Measurements from ENCODE around the gene ARID5B. TPM values are rescaled to one million over a fixed set of nuclear protein-coding genes. Genes with fewer than 3 reads are reported as not detected.

The ARID5B gene
- total and polyA plus RNA-seq, 5 donors, result 13.7 to 31.8 (median 19.3) TPM

GRCh38 chr10:62136931-62137330 is 235.4 kb downstream of the ARID5B start:
- no peak for DNase-seq

More at GRCh38 chr10:62136931-62137330, 235.4 kb downstream of the ARID5B start:
- intact Hi-C loops (cut with DNase I), result no loop called here
- Histone ChIP-seq H3K27me3 (ENCODE audit: control insufficient read depth, insufficient read depth) (no peaks in the 10 kb centered on the region), H3K9me3 (ENCODE audit: control insufficient read depth, low read length) (no peaks in the 10 kb centered on the region), H3K27ac (ENCODE audit: low read length) (no peak overlapping the region), H3K4me3 (ENCODE audit: low read length) (no peak overlapping the region), H3K4me1 (ENCODE audit: control insufficient read depth, insufficient read depth, low read length) (no peaks in the 10 kb centered on the region)
- ATAC-seq, result no peak
- whole genome bisulfite sequencing, result 97% methylated on average over 3 of the region's 3 CpGs

Other genes with a start within 250 kb of the ARID5B start
- under 1 TPM in 1 of 4 donors, not detected in 3; 0.66 TPM for gene CABCOCO1, start 238.8 kb upstream of the ARID5B start, total RNA-seq
- gene CABCOCO1, start 238.8 kb upstream of the ARID5B start, polyA plus RNA-seq, result 0.09 TPM

All from right cardiac atrium (tissue), 5 donors.